PC-3 (cell line): ENCODE data around the gene STXBP5. TPM values are rescaled to one million over a fixed set of nuclear protein-coding genes. Genes with fewer than 3 reads are reported as not detected.

Experiments
- ATAC-seq: fragments of 200-7000 bp; cut with Tn5 transposase; 2 replicates; pipeline ENCODE4 v1.9.1; 2020; ENCODE audit warnings: mild to moderate bottlenecking, moderate library complexity
- BruUV-seq: library from RNA; stranded (reverse); fragments of 400-500 nt; replicated peaks from 2 replicates; lab custom pipeline; 2021; lab: Mats Ljungman, UMichigan
- CTCF ChIA-PET: fragments of 300-600 bp; sonication (Branson Sonifier 250); formaldehyde crosslinking; loops from one replicate; lab custom pipeline; 2022; ENCODE audit warnings: antibody characterized with exemption; lab: Charles Lee
- POLR2A ChIA-PET: fragments of 300-600 bp; sonication (Branson Sonifier 250); formaldehyde crosslinking; loops from one replicate; lab custom pipeline; 2022; ENCODE audit warnings: antibody characterized with exemption; ENCODE audit not compliant: unreplicated experiment; lab: Charles Lee
- DNase-seq: peaks from one replicate; pipeline ENCODE4 v3.0.0-alpha.2; 2015
- H2AFZ ChIP-seq: fragments of 300-600 bp; sonication (generic); 2 replicates; pipeline ENCODE4 v1.6.0; 2016; ENCODE audit warnings: antibody characterized with exemption, low read length
- H3F3A ChIP-seq: fragments of 300-600 bp; sonication (generic); one replicate; pipeline ENCODE4 v1.6.0; 2017; ENCODE audit warnings: antibody characterized with exemption, low read length, control low read depth, mild to moderate bottlenecking; ENCODE audit not compliant: unreplicated experiment
- H3K27ac ChIP-seq: fragments of 300-600 bp; sonication (generic); 2 replicates; pipeline ENCODE4 v1.5.1; 2016; ENCODE audit warnings: mild to moderate bottlenecking, low read length
- H3K27me3 ChIP-seq: fragments of 300-600 bp; sonication (generic); 2 replicates; pipeline ENCODE4 v1.6.1; 2016; ENCODE audit warnings: low read length, mixed read lengths
- H3K36me3 ChIP-seq: fragments of 300-600 bp; sonication (generic); 2 replicates; pipeline ENCODE4 v1.6.1; 2016; ENCODE audit warnings: low read depth, mixed run types, low read length, mixed read lengths
- H3K4me1 ChIP-seq: fragments of 300-600 bp; sonication (generic); 2 replicates; pipeline ENCODE4 v1.5.1; 2016; ENCODE audit warnings: low read length; ENCODE audit not compliant: insufficient read depth
- H3K4me2 ChIP-seq: fragments of 300-600 bp; sonication (generic); 2 replicates; pipeline ENCODE4 v1.6.0; 2016; ENCODE audit warnings: low read length
- H3K4me3 ChIP-seq: fragments of 300-600 bp; sonication (generic); 2 replicates; pipeline ENCODE4 v1.5.1; 2016; ENCODE audit warnings: mild to moderate bottlenecking, low read length, mixed read lengths
- H3K79me2 ChIP-seq: fragments of 300-600 bp; sonication (generic); 2 replicates; pipeline ENCODE4 v1.6.1; 2017; ENCODE audit warnings: low read length, mixed read lengths
- H3K9ac ChIP-seq: fragments of 300-600 bp; sonication (generic); 2 replicates; pipeline ENCODE4 v1.6.0; 2016; ENCODE audit warnings: mild to moderate bottlenecking, low read length
- H3K9me2 ChIP-seq: fragments of 300-600 bp; sonication (generic); replicated peaks from 2 replicates; pipeline ENCODE4 v1.6.1; 2016; ENCODE audit warnings: mixed run types, low read length, mixed read lengths
- H3K9me3 ChIP-seq: fragments of 300-600 bp; sonication (generic); 2 replicates; pipeline ENCODE4 v1.6.1; 2016; ENCODE audit warnings: low read length, mixed read lengths
- H4K20me1 ChIP-seq: fragments of 300-600 bp; sonication (generic); 2 replicates; pipeline ENCODE4 v1.6.1; 2016; ENCODE audit warnings: low read length, mixed read lengths
- EZH2 ChIP-seq: fragments of 300-600 bp; sonication (generic); IDR thresholded peaks from one replicate; pipeline ENCODE4 v1.6.1; 2017; ENCODE audit warnings: antibody characterized with exemption, mild to moderate bottlenecking, low read length; ENCODE audit not compliant: unreplicated experiment
- EZH2phosphoT487 ChIP-seq: fragments of 300-600 bp; sonication (generic); IDR thresholded peaks from 2 replicates; pipeline ENCODE4 v1.6.1; 2018; ENCODE audit warnings: mild to moderate bottlenecking, antibody characterized with exemption, low read length, borderline replicate concordance
- intact Hi-C: fragments of 100-400 bp; cut with micrococcal nuclease; formaldehyde crosslinking; loops from 2 replicates; pipeline ENCODE4 v1.9.0; 2023
- total RNA-seq: library from RNA; depleted of rRNA; stranded (reverse); fragments of >200 nt; gene quantifications from 2 replicates; pipeline ENCODE4 v1.2.3, GENCODE V29; 2014
- TF ChIP-seq, protein P1 (sequence below): fragments of 300-600 bp; sonication (generic); conservative IDR thresholded peaks from 2 replicates; pipeline ENCODE4 v1.5.1; 2017; ENCODE audit warnings: antibody characterized with exemption, low read depth, mild to moderate bottlenecking, low read length

STXBP5 gene
- total RNA-seq, 1 experiment from 2014 or later: 12.9 TPM

- CTCF ChIA-PET: interaction anchor here (0.6 kb wide), 1 partner anchor 92 kb away, joined by 4 read pairs; no protein-coding TSS in a partner anchor
- no TSS peak for BruUV-seq
Observed at GRCh38 chr6:147194652-147195411, 9.4 kb upstream of the STXBP5 start.

GRCh38 chr6:147195510-147195909, 8.7 kb upstream of the STXBP5 start:
- H3K9ac ChIP-seq: no peak overlapping the region; the same call in 1 of the 2 replicates
- no TSS peak for BruUV-seq
- peak overlapping the region; percentile 43 for H3K4me2 ChIP-seq
- TF ChIP-seq EZH2 (no peak), EZH2phosphoT487 (no peak)
- TF ChIP-seq, protein P1, sequence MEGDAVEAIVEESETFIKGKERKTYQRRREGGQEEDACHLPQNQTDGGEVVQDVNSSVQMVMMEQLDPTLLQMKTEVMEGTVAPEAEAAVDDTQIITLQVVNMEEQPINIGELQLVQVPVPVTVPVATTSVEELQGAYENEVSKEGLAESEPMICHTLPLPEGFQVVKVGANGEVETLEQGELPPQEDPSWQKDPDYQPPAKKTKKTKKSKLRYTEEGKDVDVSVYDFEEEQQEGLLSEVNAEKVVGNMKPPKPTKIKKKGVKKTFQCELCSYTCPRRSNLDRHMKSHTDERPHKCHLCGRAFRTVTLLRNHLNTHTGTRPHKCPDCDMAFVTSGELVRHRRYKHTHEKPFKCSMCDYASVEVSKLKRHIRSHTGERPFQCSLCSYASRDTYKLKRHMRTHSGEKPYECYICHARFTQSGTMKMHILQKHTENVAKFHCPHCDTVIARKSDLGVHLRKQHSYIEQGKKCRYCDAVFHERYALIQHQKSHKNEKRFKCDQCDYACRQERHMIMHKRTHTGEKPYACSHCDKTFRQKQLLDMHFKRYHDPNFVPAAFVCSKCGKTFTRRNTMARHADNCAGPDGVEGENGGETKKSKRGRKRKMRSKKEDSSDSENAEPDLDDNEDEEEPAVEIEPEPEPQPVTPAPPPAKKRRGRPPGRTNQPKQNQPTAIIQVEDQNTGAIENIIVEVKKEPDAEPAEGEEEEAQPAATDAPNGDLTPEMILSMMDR: no peak
- no peak for ATAC-seq
- H3K9me3 ChIP-seq: no peaks in the 10 kb centered on the region
- peaks cover 30% of the 10 kb centered on the region for H3K4me1 ChIP-seq
- H4K20me1 ChIP-seq: no peaks in the 10 kb centered on the region
- intact Hi-C loops: loop anchor here (2.0 kb wide), 2 partner anchors 15 to 33 kb away; no protein-coding TSS in a partner anchor
- no peak for DNase-seq
- no peaks in the 10 kb centered on the region for H3K36me3 ChIP-seq
- H3F3A ChIP-seq: no peaks in the 10 kb centered on the region
- CTCF ChIA-PET: no interaction called here
- no peak overlapping the region for H2AFZ ChIP-seq
- H3K79me2 ChIP-seq: no peaks in the 10 kb centered on the region
- H3K27ac ChIP-seq: peak overlapping the region; percentile 90
- no peaks in the 10 kb centered on the region for H3K9me2 ChIP-seq
- no peak overlapping the region for H3K4me3 ChIP-seq
- H3K27me3 ChIP-seq: no peaks in the 10 kb centered on the region
- POLR2A ChIA-PET: no interaction called here

More at GRCh38 chr6:147194652-147195411, 9.4 kb upstream of the STXBP5 start:
- Histone ChIP-seq H3K9me2 (no peaks in the 10 kb centered on the region), H3K4me1 (peaks cover 30% of the 10 kb centered on the region), H3K36me3 (no peaks in the 10 kb centered on the region), H3K27ac (peak overlapping the region; percentile 90), H3K9me3 (no peaks in the 10 kb centered on the region), H3F3A (no peaks in the 10 kb centered on the region), H3K27me3 (no peaks in the 10 kb centered on the region), H3K79me2 (no peaks in the 10 kb centered on the region), H2AFZ (no peak overlapping the region), H3K4me2 (peak overlapping the region; percentile 73), H4K20me1 (no peaks in the 10 kb centered on the region), H3K4me3 (no peak overlapping the region), H3K9ac (peak overlapping the region; percentile 53)
- TF ChIP-seq EZH2: no peak
- no peak for TF ChIP-seq EZH2phosphoT487
- TF ChIP-seq, protein P1: no peak
- peak; percentile 76 for DNase-seq
- peak; percentile 90 for ATAC-seq
- POLR2A ChIA-PET: no interaction called here
- intact Hi-C loops: loop anchor here (2.0 kb wide), 2 partner anchors 14 to 32 kb away; no protein-coding TSS in a partner anchor

DNA sequence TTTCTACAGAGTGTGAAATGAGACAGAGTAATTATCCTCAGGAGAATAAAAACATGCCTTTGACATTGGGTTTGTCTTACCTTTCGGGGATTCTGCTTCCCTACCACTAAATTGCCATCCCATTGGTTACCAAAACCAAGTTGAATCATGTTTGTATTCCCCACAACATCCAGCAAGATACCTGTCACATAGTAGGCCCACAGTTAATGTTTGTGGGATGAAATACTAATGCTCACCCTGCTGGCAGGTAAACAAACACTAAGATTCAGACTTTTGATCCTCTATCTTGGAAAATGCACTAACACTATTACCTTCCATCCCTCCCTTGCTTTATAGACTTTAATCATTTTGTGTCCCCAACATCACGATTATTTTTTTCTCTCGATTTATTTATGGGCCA, 8.2 kb upstream of the STXBP5 start:
- Histone ChIP-seq H3K4me2 (no peak overlapping the region), H3K27ac (peak overlapping the region; percentile 90), H3K9ac (no peak overlapping the region), H3F3A (no peaks in the 10 kb centered on the region), H3K27me3 (no peaks in the 10 kb centered on the region), H3K9me3 (no peaks in the 10 kb centered on the region), H3K9me2 (no peaks in the 10 kb centered on the region), H3K4me1 (peaks cover 30% of the 10 kb centered on the region), H3K79me2 (no peaks in the 10 kb centered on the region), H3K4me3 (no peak overlapping the region), H2AFZ (no peak overlapping the region), H4K20me1 (no peaks in the 10 kb centered on the region), H3K36me3 (no peaks in the 10 kb centered on the region)
- no TSS peak for BruUV-seq
- ChIA-PET POLR2A (no interaction called here), CTCF (no interaction called here)
- TF ChIP-seq EZH2: no peak
- TF ChIP-seq, protein P1: no peak
- no peak for TF ChIP-seq EZH2phosphoT487
- ATAC-seq (no peak), DNase-seq (no peak)
- intact Hi-C loops: loop anchor here (2.0 kb wide), 2 partner anchors 15 to 33 kb away; no protein-coding TSS in a partner anchor
